ENCODE data around the gene GPR156.
"Not testable (repeated sequence)": the region's sequence is repeated elsewhere in the genome, so short reads cannot be mapped to it uniquely, and the experiment has no call there.

Gene GPR156

DNA sequence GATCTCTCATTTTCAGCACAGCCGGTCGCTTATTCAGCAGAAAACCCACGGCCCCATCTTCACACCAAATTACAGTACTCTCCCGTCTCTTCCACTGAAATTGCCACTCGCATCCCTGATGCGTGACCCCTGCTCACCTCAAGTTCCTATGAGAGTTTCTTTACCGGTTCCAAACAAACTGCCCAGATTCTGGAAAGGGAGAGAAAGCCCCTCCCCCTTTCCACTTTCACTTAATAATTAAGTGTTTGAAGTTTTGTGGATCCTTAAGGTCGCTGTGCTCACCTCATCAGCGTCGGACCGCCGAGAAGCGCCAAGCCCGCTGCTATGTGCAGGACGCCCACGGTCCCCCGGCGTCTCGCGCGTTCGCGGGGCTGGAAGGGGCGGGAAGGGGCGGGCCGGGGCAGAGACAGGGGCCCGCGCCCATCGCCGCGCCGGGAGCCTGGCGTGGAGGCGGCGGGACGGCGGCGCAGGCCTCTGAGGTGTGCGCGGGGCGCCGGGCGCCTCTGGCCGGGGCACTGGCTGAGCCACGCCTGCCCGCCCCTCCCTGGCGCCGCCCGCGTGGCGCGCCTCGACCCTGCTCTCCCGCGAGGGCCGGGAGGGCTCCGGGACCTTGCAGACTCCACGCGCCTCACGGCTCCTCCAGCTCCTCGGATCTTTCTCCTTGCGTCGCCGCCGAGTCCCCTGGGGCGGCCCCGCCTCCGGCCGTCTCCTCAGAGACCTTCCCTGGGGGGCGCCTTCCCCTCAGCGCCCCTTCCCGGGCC, at the start of gene GPR156:
Gene GPR156, minus strand, starts transcription at position 476 of the 761 bp plus-strand sequence. CDS start 41,124 bp downstream, outside the sequence.
- in situ Hi-C loops (cut with MboI; ENCODE audit: low sequenced_read_pairs): no loop called here

GRCh38 chr3:120332646-120333045, 47.6 kb upstream of the GPR156 start:
- in situ Hi-C loops (cut with MboI; ENCODE audit: low sequenced_read_pairs): no loop called here

DNA sequence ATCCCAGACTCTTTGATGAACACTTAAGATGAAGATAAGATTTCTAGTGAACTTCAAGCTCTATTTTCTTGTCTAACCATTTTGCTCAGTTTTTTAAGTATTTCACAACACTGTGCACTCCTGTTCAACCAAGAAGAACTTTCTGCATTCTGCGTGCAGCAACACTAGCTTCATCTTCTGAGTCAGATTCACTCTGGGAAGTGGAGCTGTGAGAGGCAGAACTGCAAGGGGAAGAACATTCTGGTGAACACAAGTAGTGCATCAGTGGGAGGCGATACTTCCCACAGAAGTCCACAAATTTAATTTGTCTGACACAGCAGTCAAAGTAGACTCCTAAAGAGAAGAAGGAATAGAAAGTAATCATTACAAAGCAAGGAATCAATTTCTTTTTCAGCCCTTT, 46.1 kb upstream of the GPR156 start:
- in situ Hi-C loops (cut with MboI; ENCODE audit: low sequenced_read_pairs): no loop called here

GRCh38 chr3:120326784-120327183, 41.8 kb upstream of the GPR156 start:
- in situ Hi-C loops (cut with MboI; ENCODE audit: low sequenced_read_pairs): no loop called here

DNA sequence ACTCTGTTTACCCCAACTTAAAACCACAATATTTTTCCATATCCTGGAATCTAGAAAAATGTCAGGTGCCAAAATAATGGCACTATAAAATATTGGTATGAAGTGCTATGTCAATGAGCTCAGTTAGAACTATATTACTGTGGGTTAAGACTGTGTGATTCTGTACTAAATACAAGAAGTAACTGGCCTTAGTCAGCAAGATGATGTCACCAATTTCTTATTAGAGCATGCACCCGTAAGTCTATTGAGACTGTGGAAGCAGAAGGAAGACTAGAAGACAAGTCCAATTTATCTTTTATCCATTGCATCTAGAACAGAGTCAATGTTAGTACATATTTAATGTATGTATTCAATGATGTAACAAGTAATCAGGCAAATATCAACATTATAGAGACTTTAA, 39.2 kb upstream of the GPR156 start:
- in situ Hi-C loops (cut with MboI; ENCODE audit: low sequenced_read_pairs): no loop called here

- in situ Hi-C loops (cut with MboI; ENCODE audit: low sequenced_read_pairs): not testable (repeated sequence)
These were observed 38.7 kb upstream of the GPR156 start for GRCh38 chr3:120323761-120324160.

DNA sequence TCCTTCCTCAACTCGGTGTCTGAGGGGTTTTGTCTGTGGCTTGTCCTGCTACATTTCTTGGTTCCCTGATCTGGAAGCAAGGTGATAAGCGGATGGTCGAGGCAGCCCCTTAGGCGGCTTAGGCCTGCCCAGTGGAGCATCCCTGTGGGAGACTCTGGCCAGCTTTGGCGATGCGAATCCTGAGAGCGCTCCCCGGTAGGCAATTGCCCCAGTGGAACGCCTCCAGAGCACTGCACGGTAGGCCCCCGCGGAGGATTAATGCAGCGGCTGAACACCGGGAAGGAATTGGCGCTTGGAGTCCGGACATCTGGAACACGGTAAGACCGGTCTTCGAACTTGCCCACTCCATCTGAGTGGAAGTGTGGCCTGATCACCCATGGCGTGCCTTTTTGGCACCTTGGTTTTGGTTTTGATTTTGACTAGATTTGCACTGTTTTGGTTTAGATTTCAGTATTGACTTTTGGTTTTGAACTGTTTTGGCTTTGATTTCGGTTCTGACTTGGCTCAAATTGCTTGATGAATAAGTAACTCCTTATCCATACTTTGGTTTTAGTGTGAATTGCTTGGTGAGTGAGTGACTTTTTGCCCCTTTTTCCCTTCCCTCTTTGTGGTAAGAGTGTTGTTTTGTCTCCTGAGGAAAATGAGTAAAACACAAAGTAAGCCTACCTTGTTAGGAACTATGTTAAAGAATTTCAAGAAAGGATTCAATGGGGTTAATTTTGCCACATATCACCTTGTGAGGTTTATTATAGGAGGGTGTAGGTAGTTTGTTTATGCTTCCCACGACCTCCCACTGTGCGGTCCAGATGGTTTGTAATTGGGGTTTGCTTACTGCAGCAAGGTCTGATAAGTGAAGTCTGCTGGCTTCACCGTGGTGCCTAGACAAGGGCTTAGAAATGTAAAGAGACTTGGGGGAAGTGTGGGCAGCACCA, 27.1 kb upstream of the GPR156 start:
- in situ Hi-C loops (cut with MboI; ENCODE audit: low sequenced_read_pairs): no loop called here

- in situ Hi-C loops (cut with MboI; ENCODE audit: low sequenced_read_pairs): no loop called here
These were observed 21.8 kb upstream of the GPR156 start for GRCh38 chr3:120306519-120307455.

DNA sequence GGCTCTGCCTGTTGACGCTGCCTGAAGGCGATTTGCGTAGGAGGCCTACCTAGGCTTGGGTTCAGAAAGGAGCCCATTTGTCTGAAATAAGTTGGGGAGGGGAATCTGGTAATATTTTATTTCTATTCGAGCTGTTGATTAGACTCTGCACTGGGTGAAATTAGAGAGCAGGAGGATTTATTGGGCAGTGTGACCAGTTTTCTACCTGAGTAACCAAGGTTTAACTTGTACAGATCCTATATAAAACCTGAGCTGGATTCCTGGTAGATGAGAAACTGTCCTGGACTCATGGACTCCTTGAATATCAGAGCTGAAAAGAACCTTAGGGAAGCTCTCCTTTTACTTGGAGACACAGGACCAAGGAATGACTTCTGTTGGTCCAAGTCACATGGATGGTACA, 19.6 kb upstream of the GPR156 start:
- in situ Hi-C loops (cut with MboI; ENCODE audit: low sequenced_read_pairs): no loop called here

DNA sequence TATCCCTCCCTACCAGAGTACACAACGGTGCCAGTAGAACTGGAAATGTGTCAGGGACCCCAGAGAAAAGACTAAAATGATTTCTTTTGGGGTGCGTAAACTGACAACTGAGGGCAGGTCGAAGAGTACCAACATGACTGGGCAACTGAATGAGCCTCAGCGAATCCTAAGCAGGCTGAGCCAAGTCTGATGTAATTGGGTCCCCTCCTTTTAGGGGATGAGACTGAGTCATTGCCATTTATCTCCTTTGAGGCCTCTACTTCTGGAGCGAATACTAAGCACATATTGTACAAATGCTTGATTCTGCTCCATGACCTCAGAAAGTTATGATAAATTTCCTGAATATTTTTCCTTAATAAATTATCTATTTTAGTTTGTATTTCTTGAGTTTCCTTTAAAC, 17.3 kb upstream of the GPR156 start:
- in situ Hi-C loops (cut with MboI; ENCODE audit: low sequenced_read_pairs): no loop called here

GRCh38 chr3:120300971-120301370, 15.9 kb upstream of the GPR156 start:
- in situ Hi-C loops (cut with MboI; ENCODE audit: low sequenced_read_pairs): no loop called here

DNA sequence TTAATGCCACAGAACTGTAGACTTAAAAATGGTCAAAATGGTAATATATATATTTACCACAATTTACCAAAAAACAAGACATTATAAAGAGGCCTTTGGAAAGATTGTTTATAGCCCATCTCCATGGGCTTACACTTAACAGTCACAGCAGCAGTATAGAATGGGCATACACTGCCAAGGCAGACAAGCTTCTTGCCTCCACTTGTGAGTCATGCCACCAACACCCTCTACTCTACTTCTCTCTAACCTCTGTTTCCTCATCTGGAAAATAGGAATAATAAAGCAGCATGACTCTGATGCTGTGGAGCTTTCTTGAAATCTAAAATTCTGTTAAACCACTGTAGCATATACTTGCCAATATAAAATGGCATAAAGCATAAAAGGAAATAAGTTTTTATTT, 14.4 kb upstream of the GPR156 start:
- in situ Hi-C loops (cut with MboI; ENCODE audit: low sequenced_read_pairs): no loop called here

DNA sequence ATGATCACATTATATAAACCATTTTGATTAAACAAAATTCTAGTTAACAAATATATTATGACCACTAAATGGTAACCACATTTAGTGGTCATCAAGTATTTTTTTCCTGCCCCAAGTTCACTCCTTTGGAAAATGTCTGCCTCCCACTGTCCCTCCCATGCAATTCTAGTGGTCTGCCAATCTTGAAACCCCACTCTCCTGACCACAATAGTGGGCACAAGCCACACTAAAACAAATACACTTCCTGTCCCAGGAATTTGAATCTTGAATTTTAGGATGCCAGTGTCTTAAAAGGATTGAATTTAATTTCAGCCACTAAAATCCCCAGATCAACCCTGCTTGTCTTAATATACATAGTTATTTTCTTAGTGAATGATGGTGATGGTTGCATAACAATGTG, 14.0 kb upstream of the GPR156 start:
- in situ Hi-C loops (cut with MboI; ENCODE audit: low sequenced_read_pairs): no loop called here

DNA sequence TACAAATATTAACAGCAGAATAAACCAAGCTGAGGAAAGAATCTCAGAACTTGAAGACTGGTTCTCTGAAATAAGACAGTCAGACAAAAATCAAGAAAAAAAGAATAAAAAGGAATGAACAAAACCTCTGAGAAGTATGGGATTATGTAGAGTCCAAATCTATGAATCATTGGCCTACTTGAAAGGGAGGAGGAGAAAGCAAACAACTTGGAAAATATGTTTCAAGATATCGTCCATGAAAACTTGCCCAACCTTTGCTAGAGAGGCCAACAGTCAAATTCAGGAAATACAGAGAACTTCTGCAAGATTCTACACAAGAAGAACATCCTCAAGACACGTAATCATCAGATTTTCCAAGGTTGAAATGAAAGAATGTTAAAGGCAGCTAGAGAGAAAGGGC, 6.5 kb upstream of the GPR156 start:
- in situ Hi-C loops (cut with MboI; ENCODE audit: low sequenced_read_pairs): not testable (repeated sequence)

DNA sequence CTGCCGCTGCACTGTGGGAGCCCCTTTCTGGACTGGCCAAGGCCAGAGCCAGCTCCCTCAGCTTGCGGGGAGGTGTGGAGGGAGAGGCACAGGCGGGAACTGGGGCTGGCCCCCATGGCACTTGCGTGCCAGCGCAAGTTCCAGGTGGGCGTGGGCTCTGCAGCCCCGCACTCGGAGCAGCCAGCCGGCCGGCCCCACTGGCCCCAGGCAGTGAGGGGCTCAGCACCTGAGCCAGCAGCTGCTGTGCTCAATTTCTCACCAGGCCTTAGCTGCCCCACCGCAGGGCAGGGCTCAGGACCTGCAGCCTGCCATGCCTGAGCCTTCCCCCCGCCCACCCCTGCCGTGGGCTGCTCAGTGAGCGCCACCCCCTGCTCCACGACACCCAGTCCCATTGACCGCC, 4.6 kb upstream of the GPR156 start:
- in situ Hi-C loops (cut with MboI; ENCODE audit: low sequenced_read_pairs): no loop called here

DNA sequence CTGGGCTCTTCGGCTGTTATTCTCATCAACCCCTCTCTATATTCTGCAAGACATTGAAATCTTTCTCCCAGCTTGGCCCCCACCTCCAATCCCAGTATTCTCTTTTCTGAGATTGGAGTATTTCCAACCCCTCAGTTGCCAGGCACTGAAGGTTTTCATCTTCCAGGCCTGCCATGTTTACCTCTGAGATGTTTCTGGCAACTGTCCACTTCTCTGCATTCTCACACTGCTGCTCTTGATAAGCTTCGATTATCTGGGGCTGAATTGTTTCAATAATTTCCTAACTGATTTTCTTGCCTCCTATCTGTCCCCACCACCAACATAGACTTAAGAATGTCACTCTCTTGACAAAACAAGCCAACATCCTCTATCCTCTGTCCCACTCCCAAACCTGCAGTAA, 1.4 kb upstream of the GPR156 start:
- in situ Hi-C loops (cut with MboI; ENCODE audit: low sequenced_read_pairs): no loop called here

- in situ Hi-C loops (cut with MboI; ENCODE audit: low sequenced_read_pairs): no loop called here
These were observed 453 bp upstream of the GPR156 start for GRCh38 chr3:120285508-120285841.

GRCh38 chr3:120281261-120281660, 3.8 kb downstream of the GPR156 start:
- in situ Hi-C loops (cut with MboI; ENCODE audit: low sequenced_read_pairs): no loop called here

GRCh38 chr3:120280566-120280965, 4.5 kb downstream of the GPR156 start:
- in situ Hi-C loops (cut with MboI; ENCODE audit: low sequenced_read_pairs): no loop called here

DNA sequence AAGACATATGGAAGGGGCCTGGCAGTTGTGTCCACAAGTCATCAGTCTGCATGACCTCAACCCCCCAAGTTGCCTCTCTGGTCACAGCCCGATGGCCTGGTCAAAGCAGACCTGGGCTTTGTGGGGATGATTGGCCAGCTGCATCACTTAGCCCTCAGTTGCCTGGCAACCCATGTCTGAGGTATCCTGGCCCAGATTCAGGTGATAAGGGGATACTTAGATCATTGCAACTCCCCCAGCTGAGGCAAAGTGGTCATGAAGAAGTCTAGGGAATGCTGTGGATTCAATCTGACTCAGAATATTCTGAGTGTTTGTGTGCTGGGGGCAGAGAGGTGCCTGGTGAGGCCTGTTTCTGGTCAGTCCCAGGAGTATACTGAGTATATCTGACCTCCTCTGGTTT, 5.0 kb downstream of the GPR156 start:
- in situ Hi-C loops (cut with MboI; ENCODE audit: low sequenced_read_pairs): no loop called here

GRCh38 chr3:120276767-120277166, 8.3 kb downstream of the GPR156 start:
- in situ Hi-C loops (cut with MboI; ENCODE audit: low sequenced_read_pairs): no loop called here

Measured in HL-60/S4 treated with retinoic acid at 250 ng/mL for 4 days and 3 days (cell line).